GM19463 (cell line): ENCODE results near the gene CLGN.

Experiments
- ATAC-seq: cut with Tn5 transposase; IDR thresholded peaks from one replicate; pipeline ENCODE4 v1.9.1; 2021; ENCODE audit warnings: mild to moderate bottlenecking, moderate library complexity; ENCODE audit not compliant: unreplicated experiment

The CLGN gene

GRCh38 chr4:140382732-140383131, 44.7 kb downstream of the CLGN start:
- ATAC-seq, result no peak

- ATAC-seq, result no peak
These were observed 53.3 kb downstream of the CLGN start for GRCh38 chr4:140374130-140374477.

- peak; percentile 88 for ATAC-seq
These were observed 53.9 kb downstream of the CLGN start, which contains the start of gene SCOC for GRCh38 chr4:140373328-140374129. SCOC (plus strand) TSS chr4:140373646; CDS start chr4:140379171, 5,525 bp downstream.

- ATAC-seq, result peak; percentile 40
These were observed 54.6 kb downstream of the CLGN start for GRCh38 chr4:140372751-140373327.

GRCh38 chr4:140368686-140369085, 58.8 kb downstream of the CLGN start:
- ATAC-seq, result no peak

- no peak for ATAC-seq
These were observed 59.7 kb downstream of the CLGN start for GRCh38 chr4:140367738-140368137.

GRCh38 chr4:140363558-140363957, 63.9 kb downstream of the CLGN start:
- ATAC-seq, result no peak

- ATAC-seq, result no peak
These were observed 64.4 kb downstream of the CLGN start for GRCh38 chr4:140363051-140363450.

- ATAC-seq, result no peak
These were observed 66.3 kb downstream of the CLGN start for GRCh38 chr4:140361099-140361498.

- peak; percentile 95 for ATAC-seq
These were observed 67.7 kb downstream of the CLGN start for GRCh38 chr4:140359562-140360427.

GRCh38 chr4:140358281-140358680, 69.2 kb downstream of the CLGN start:
- no peak for ATAC-seq

GRCh38 chr4:140357868-140358267, 69.6 kb downstream of the CLGN start:
- ATAC-seq, result no peak

- no peak for ATAC-seq
These were observed 72.2 kb downstream of the CLGN start for GRCh38 chr4:140355288-140355687.

GRCh38 chr4:140353786-140354185, 73.7 kb downstream of the CLGN start:
- no peak for ATAC-seq

- ATAC-seq, result no peak
These were observed 76.1 kb downstream of the CLGN start for GRCh38 chr4:140351093-140352075.

- ATAC-seq, result no peak
These were observed 77.6 kb downstream of the CLGN start for GRCh38 chr4:140349816-140350215.

GRCh38 chr4:140346136-140346535, 81.3 kb downstream of the CLGN start:
- ATAC-seq, result no peak

- no peak for ATAC-seq
These were observed 82.8 kb downstream of the CLGN start for GRCh38 chr4:140344621-140345020.

- ATAC-seq, result no peak
These were observed 83.3 kb downstream of the CLGN start for GRCh38 chr4:140344101-140344500.

GRCh38 chr4:140343303-140343702, 84.1 kb downstream of the CLGN start:
- peak; percentile 95 for ATAC-seq
